Neural cell (in vitro differentiated cells): ENCODE measurements around the gene ATAD1.

Source experiments
- EP300 ChIP-seq: fragments of 450-650 bp; conservative IDR thresholded peaks from 2 replicates; pipeline ENCODE4 v1.6.1; 2014; ENCODE audit warnings: antibody characterized with exemption, mild to moderate bottlenecking, moderate library complexity; ENCODE audit not compliant: poor library complexity, severe bottlenecking
- EZH2 ChIP-seq: fragments of 200-600, 300-800 bp; shearing (Covaris generic), sonication (generic); IDR thresholded peaks from 2 replicates; pipeline ENCODE4 v1.6.1; 2014; ENCODE audit warnings: antibody characterized with exemption, low read length, borderline replicate concordance, mild to moderate bottlenecking; ENCODE audit not compliant: insufficient read depth, poor library complexity, severe bottlenecking
- POLR2AphosphoS5 ChIP-seq: IDR thresholded peaks from 2 replicates; pipeline ENCODE4 v1.6.1; 2012
- RAD21 ChIP-seq: fragments of 450-650 bp; conservative IDR thresholded peaks from 2 replicates; pipeline ENCODE4 v1.6.1; 2014; ENCODE audit warnings: antibody characterized with exemption, mild to moderate bottlenecking, moderate library complexity
- SMC3 ChIP-seq: fragments of 450-650 bp; conservative IDR thresholded peaks from 2 replicates; pipeline ENCODE4 v1.6.1; 2014; ENCODE audit warnings: antibody characterized with exemption, mild to moderate bottlenecking, moderate library complexity; ENCODE audit not compliant: poor library complexity
- TF ChIP-seq, protein P1 (sequence below): fragments of 450-650 bp; IDR thresholded peaks from 2 replicates; pipeline ENCODE4 v1.5.1; 2014; ENCODE audit warnings: antibody characterized with exemption, mild to moderate bottlenecking, moderate library complexity; ENCODE audit not compliant: poor library complexity, severe bottlenecking
- TF ChIP-seq, protein P2 (sequence below): IDR thresholded peaks from 2 replicates; pipeline ENCODE4 v1.6.1; 2012; ENCODE audit warnings: borderline replicate concordance

DNA sequence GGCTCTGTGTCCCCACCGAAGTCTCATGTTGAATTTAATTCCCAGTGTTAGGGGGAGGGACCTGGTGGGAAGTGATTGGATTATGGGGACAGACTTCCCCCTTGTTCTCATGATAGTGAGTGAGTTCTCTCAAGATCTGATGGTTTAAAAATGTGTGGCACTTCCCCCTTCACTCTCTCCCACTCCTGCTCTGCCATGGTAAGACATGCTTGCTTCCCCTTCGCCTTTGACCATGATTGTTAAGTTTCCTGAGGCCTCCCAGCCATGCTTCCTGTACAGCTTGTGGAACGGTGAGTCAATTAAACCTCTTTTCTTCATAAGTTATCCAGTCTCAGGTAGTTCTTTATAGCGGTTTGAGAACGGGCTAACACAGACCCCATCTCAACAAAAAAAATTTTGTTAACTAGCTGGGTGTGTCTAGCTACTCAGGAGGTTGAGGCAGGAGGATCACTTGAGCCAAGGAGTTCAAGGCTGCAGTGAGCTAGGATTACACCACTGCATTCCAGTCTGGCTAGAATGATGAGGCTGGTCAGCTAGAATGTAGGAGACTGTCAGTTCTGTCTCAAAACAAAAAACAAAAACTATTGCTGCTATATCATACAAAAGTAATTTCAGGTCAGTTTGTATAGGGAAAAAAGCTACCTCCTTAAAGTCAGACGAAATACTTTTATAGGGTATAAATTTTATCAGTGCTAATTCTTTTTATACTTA is 57.7 kb downstream of the ATAD1 start:
- no peak for TF ChIP-seq EP300
- TF ChIP-seq, protein P1, sequence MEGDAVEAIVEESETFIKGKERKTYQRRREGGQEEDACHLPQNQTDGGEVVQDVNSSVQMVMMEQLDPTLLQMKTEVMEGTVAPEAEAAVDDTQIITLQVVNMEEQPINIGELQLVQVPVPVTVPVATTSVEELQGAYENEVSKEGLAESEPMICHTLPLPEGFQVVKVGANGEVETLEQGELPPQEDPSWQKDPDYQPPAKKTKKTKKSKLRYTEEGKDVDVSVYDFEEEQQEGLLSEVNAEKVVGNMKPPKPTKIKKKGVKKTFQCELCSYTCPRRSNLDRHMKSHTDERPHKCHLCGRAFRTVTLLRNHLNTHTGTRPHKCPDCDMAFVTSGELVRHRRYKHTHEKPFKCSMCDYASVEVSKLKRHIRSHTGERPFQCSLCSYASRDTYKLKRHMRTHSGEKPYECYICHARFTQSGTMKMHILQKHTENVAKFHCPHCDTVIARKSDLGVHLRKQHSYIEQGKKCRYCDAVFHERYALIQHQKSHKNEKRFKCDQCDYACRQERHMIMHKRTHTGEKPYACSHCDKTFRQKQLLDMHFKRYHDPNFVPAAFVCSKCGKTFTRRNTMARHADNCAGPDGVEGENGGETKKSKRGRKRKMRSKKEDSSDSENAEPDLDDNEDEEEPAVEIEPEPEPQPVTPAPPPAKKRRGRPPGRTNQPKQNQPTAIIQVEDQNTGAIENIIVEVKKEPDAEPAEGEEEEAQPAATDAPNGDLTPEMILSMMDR, result no peak
- no peak for TF ChIP-seq RAD21
- TF ChIP-seq, protein P2, sequence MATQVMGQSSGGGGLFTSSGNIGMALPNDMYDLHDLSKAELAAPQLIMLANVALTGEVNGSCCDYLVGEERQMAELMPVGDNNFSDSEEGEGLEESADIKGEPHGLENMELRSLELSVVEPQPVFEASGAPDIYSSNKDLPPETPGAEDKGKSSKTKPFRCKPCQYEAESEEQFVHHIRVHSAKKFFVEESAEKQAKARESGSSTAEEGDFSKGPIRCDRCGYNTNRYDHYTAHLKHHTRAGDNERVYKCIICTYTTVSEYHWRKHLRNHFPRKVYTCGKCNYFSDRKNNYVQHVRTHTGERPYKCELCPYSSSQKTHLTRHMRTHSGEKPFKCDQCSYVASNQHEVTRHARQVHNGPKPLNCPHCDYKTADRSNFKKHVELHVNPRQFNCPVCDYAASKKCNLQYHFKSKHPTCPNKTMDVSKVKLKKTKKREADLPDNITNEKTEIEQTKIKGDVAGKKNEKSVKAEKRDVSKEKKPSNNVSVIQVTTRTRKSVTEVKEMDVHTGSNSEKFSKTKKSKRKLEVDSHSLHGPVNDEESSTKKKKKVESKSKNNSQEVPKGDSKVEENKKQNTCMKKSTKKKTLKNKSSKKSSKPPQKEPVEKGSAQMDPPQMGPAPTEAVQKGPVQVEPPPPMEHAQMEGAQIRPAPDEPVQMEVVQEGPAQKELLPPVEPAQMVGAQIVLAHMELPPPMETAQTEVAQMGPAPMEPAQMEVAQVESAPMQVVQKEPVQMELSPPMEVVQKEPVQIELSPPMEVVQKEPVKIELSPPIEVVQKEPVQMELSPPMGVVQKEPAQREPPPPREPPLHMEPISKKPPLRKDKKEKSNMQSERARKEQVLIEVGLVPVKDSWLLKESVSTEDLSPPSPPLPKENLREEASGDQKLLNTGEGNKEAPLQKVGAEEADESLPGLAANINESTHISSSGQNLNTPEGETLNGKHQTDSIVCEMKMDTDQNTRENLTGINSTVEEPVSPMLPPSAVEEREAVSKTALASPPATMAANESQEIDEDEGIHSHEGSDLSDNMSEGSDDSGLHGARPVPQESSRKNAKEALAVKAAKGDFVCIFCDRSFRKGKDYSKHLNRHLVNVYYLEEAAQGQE, result no peak
- no peak for TF ChIP-seq SMC3
- no peak for TF ChIP-seq EZH2
- no peak for TF ChIP-seq POLR2AphosphoS5
